Measurements from ENCODE around the gene RASA1.

DNA sequence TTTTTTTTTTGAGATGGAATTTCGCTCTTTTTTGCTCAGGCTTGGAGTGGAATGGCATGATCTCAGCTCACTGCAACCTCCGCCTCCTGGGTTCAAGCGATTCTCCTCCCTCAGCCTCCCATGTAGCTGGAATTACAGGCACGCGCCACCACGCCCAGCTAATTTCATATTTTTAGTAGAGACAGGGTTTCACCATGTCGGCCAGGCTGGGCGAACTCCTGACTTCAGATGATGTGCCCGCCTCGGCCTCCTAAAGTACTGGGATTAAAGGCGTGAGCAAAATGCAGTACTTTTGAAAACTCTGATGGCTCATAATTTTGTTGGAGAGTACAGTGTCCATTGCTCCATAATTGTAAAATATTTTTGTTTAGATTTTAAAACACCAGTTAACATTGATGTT is 92.4 kb downstream of the RASA1 start:
- TF ChIP-seq CTCF (conservative IDR thresholded peaks at IDR 0.05; ENCODE audit: low read depth in 2 of 2), result no peak
- TF ChIP-seq, protein P1, sequence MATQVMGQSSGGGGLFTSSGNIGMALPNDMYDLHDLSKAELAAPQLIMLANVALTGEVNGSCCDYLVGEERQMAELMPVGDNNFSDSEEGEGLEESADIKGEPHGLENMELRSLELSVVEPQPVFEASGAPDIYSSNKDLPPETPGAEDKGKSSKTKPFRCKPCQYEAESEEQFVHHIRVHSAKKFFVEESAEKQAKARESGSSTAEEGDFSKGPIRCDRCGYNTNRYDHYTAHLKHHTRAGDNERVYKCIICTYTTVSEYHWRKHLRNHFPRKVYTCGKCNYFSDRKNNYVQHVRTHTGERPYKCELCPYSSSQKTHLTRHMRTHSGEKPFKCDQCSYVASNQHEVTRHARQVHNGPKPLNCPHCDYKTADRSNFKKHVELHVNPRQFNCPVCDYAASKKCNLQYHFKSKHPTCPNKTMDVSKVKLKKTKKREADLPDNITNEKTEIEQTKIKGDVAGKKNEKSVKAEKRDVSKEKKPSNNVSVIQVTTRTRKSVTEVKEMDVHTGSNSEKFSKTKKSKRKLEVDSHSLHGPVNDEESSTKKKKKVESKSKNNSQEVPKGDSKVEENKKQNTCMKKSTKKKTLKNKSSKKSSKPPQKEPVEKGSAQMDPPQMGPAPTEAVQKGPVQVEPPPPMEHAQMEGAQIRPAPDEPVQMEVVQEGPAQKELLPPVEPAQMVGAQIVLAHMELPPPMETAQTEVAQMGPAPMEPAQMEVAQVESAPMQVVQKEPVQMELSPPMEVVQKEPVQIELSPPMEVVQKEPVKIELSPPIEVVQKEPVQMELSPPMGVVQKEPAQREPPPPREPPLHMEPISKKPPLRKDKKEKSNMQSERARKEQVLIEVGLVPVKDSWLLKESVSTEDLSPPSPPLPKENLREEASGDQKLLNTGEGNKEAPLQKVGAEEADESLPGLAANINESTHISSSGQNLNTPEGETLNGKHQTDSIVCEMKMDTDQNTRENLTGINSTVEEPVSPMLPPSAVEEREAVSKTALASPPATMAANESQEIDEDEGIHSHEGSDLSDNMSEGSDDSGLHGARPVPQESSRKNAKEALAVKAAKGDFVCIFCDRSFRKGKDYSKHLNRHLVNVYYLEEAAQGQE (IDR thresholded peaks at IDR 0.05; ENCODE audit: unreplicated experiment), result no peak
- no peak for TF ChIP-seq POLR2AphosphoS5 (IDR thresholded peaks at IDR 0.05; ENCODE audit: low read depth)
